ENCODE measurements around the gene MYO1G. TPM values are rescaled to one million over a fixed set of nuclear protein-coding genes. Genes with fewer than 3 reads are reported as not detected.

MYO1G gene
- total RNA-seq, 4 donors from 2014 or later, result 0.82 to 7.8 (median 2.8) TPM

DNA sequence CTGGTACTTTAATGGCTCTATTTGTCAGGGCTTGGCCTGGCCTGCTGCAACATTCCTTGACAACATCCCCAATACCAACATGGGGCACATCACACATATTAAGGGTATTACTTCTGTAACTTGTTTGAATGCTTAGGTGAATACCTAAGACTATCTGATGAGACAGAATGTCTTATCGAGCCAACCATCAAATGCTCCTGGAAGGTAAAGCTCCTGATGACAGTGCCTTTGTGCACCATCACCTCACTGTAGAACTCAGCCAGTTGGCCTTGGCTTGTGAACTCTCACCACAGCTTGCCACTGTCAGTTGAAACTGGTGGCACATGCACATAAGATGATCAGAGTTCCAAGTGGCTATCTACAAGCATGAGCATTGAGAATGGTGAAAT, 3.7 kb upstream of the MYO1G start:
- TF ChIP-seq, protein P1, sequence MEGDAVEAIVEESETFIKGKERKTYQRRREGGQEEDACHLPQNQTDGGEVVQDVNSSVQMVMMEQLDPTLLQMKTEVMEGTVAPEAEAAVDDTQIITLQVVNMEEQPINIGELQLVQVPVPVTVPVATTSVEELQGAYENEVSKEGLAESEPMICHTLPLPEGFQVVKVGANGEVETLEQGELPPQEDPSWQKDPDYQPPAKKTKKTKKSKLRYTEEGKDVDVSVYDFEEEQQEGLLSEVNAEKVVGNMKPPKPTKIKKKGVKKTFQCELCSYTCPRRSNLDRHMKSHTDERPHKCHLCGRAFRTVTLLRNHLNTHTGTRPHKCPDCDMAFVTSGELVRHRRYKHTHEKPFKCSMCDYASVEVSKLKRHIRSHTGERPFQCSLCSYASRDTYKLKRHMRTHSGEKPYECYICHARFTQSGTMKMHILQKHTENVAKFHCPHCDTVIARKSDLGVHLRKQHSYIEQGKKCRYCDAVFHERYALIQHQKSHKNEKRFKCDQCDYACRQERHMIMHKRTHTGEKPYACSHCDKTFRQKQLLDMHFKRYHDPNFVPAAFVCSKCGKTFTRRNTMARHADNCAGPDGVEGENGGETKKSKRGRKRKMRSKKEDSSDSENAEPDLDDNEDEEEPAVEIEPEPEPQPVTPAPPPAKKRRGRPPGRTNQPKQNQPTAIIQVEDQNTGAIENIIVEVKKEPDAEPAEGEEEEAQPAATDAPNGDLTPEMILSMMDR (IDR thresholded peaks at IDR 0.05; ENCODE audit: low read depth), result no peak

DNA sequence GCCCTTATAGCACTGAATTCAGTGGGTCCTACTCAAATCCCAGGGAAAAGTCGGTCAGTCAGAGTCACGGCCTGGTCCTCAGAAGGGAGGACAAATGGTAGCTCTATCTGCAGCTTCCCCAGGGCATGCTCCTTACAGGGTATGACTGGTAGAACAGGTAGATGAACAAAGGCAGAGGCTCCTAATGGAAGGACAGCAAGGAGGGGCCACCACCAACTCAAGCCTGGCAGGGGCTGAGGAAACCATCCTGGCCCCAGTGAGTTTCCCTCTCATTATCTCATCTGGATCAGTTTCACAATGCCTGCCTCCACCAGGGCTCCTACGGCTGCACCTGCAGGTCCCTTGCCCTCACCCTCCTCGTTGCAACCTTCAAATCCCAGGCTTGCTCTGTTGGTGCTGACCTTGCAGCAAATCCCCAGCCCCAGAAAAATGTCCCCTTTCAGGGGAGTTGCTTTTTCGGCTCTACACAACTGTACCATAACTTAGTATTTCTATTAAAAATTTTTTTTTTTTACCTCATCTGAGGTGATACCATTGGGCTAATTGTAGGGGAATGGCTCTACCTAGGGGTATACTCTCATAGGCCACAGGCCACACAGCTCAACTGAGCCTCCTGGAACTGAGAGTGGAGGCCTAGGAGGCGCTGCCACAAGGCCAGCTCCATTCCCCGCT, 2.4 kb upstream of the MYO1G start:
- TF ChIP-seq, protein P1 (IDR thresholded peaks at IDR 0.05; ENCODE audit: low read depth), result no peak

DNA sequence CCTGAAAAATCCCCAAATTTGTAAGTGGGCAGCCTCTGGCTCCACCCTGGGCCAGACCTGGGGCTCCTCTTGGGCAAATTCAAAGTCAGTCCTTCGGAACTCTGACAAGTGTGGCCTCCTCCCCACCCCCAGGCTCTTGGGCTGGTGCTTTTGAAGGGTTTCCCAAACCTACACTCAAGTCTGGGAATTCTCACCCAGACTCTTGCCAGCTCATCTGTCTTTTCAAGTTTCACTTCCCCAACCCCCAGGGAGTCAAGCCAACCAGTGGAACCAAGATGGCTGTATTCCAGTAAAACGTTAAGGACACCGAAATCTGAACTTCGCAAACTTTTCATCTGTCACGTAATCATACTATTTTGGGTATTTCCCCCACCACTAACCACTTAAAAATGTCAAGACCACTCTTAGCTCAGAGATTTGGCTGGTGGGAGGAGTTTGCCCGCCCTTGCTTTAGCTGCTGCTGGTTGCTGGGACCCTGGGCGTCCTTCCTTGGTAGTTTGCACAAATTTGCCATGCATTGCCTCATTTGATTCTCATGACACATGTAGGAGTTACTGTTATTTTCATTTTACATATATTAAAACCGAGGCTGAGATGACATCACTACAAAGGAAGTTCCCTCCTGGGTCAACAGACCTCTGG, 1.7 kb upstream of the MYO1G start:
- TF ChIP-seq, protein P1 (IDR thresholded peaks at IDR 0.05; ENCODE audit: low read depth), result no peak

DNA sequence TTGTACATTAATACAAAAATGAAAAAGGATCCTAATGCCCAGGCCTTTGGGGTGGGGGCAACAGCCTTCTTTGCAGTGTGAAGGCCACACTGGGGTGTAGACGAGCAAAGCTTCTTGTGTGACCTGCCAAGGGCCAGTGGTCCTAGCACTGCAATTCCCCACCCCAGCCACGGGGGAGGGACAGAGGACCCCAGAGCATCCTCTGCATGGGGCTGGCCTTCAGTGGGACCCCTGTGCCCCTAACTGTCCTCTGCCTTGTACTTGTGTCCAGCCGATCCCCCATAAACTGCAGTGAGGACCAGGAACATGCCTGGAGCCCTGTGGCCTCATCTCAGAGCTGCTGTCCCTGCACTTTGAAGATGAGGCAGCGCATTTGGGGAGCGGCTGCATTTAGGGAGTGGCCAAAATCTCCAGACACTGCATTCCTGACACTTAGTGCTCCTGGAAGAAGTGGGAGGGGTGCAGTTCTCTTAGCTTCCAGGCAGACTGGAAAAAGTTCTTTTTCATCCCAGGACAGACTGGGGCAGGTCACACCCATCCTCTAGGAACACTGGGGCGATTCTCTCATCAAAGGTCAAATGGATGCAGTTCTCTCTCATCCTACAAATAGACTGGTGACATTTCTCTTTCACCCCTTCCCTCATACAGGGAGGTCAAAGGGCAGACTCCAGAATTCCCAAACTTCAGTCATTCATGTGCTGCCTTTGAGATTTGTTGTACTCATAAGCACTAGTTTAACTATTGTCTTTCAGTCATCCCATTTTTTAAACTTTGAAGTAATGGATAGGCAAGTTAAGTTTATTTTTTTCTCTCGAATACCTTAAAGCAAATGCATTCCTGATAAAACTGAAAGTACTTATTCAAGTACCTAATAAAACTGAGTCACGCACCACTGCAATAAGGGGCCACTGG, 922 bp upstream of the MYO1G start:
- TF ChIP-seq, protein P1 (IDR thresholded peaks at IDR 0.05; ENCODE audit: low read depth), result no peak

DNA sequence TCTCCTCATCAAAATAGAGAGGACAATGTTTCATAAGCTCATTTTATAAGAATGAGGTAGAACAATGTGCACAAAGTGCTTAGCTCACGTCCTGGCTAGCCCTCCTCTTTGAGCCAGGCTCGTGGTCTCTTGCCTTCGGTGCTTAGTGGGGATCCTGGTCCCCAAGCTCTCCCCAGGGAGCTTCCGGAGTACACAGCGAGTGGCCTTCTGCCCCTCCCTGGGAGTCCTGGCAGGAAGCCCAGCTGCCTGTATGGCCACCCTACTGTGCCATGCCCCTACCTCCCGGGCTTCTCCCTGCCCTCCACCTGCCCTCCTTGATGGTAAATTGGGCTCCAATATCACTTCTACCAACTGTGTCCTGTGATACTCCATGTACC, 868 bp downstream of the MYO1G start:
- TF ChIP-seq, protein P1 (IDR thresholded peaks at IDR 0.05; ENCODE audit: low read depth), result no peak

DNA sequence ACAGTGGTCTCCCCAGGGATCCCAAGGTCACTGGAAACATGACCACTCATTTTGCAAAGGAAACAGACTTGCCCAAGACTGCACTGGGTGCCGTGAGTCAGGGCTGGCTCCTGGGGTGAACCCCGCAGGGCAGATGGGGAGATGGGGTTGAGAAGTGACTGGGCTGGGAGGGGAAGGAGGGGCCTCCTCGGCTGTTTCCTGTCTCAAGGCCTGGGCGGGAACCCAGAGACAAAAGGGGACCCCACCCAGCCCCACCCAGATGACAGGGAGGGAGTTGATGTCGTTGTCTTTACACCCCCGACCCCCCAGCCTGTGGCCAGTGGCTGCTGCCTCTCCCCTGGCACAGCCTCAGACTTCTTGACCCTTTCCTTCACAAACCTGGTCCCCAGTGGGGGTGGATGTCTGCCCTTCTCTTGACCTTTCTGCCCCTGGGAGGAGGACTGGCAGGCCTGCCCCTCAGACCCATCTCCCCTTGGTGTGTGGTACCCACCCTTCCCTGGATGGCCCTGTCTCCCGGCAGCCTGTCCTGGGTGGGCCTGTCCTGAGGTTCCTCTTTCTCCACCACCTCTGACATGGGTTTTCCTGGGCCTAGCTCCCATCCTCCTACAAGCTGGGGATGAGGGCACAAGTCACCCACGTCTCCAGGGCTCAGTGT, 1.4 kb downstream of the MYO1G start:
- TF ChIP-seq, protein P1 (IDR thresholded peaks at IDR 0.05; ENCODE audit: low read depth), result no peak

Measured in subcutaneous adipose tissue (tissue), 4 donors.